Endothelial cell of umbilical vein (primary cell): ENCODE results near the gene SLC39A11. TPM values are rescaled to one million over a fixed set of nuclear protein-coding genes. Genes with fewer than 3 reads are reported as not detected.

Experiments
- BruUV-seq: library from RNA; stranded (reverse); fragments of 400-500 nt; replicated peaks from 2 replicates; lab custom pipeline; 2021; lab: Mats Ljungman, UMichigan
- CTCF ChIA-PET: fragments of 300-600, 350-600 bp; sonication (Branson Sonifier 250); formaldehyde crosslinking; loops from one replicate; lab custom pipeline; 2021; ENCODE audit warnings: antibody characterized with exemption, inconsistent platforms; lab: Charles Lee
- POLR2A ChIA-PET: fragments of 300-600, 350-600 bp; sonication (Branson Sonifier 250); formaldehyde crosslinking; loops from one replicate; lab custom pipeline; 2021; ENCODE audit warnings: antibody characterized with exemption, inconsistent platforms; lab: Charles Lee
- DNase-seq: peaks from one replicate; pipeline ENCODE4 v3.0.0-alpha.2; 2011; ENCODE audit warnings: low read depth, low spot score
- FAIRE-seq: peaks from 2 replicates; lab custom pipeline; 2011; peaks lifted over from hg19 to GRCh38; lab: Jason Lieb, UNC
- H2AFZ ChIP-seq: 2 replicates; pipeline ENCODE4 v1.6.0; 2012; ENCODE audit warnings: low read depth, low read length, control low read depth, inconsistent platforms
- H3K27ac ChIP-seq: 2 replicates; pipeline ENCODE4 v1.5.1; 2011; ENCODE audit warnings: low read depth, mild to moderate bottlenecking, control low read depth, low read length, moderate library complexity; ENCODE audit not compliant: insufficient read depth
- H3K27me3 ChIP-seq, 2 experiments: 2 replicates each; pipeline versions ENCODE4 v1.6.0 to v1.6.1; 2011; ENCODE audit warnings: low read length in 2 of 2, mixed read lengths in 1 of 2; ENCODE audit not compliant: control insufficient read depth in 2 of 2, insufficient read depth in 2 of 2
- H3K36me3 ChIP-seq, 2 experiments: 2 replicates in 1 of 2; 3 replicates in 1 of 2; pipeline ENCODE4 v1.5.1; 2011; ENCODE audit warnings: low read length in 2 of 2, mild to moderate bottlenecking in 1 of 2, moderate library complexity in 1 of 2; ENCODE audit not compliant: control insufficient read depth in 2 of 2, insufficient read depth in 2 of 2; ENCODE audit errors: extremely low read depth in 1 of 2
- H3K4me1 ChIP-seq: 3 replicates; pipeline ENCODE4 v1.5.1; 2011; ENCODE audit warnings: mild to moderate bottlenecking, low read length; ENCODE audit not compliant: control insufficient read depth, insufficient read depth; ENCODE audit errors: extremely low read depth
- H3K4me2 ChIP-seq: 2 replicates; pipeline ENCODE4 v1.6.1; 2011; ENCODE audit warnings: low read length, control low read depth, mixed read lengths; ENCODE audit not compliant: insufficient read depth
- H3K4me3 ChIP-seq, 3 experiments: fragments of 200-600 bp in 1 of 3; sonication (generic), shearing (Covaris generic) in 1 of 3; replicated peaks in 1 of 3; 2 replicates each; pipeline ENCODE4 v1.5.1; 2011 to 2016; ENCODE audit warnings: control low read depth in 3 of 3, low read length in 3 of 3, mild to moderate bottlenecking in 2 of 3, inconsistent platforms in 1 of 3, low read depth in 1 of 3, moderate library complexity in 1 of 3; ENCODE audit not compliant: insufficient read depth in 1 of 3
- H3K79me2 ChIP-seq: 2 replicates; pipeline ENCODE4 v1.6.0; 2012; ENCODE audit warnings: low read length, inconsistent platforms; ENCODE audit not compliant: control insufficient read depth, insufficient read depth
- H3K9ac ChIP-seq: replicated peaks from 2 replicates; pipeline ENCODE3; 2011; ENCODE audit warnings: low read length, control low read depth; ENCODE audit not compliant: insufficient read depth; ENCODE audit errors: extremely low read depth
- H3K9me1 ChIP-seq: replicated peaks from 3 replicates; pipeline ENCODE4 v1.6.0; 2011; ENCODE audit warnings: mild to moderate bottlenecking, low read length; ENCODE audit not compliant: control insufficient read depth, insufficient read depth; ENCODE audit errors: extremely low read depth
- H3K9me3 ChIP-seq: replicated peaks from 2 replicates; pipeline ENCODE4 v1.5.1; 2012; ENCODE audit warnings: low read length, inconsistent platforms; ENCODE audit not compliant: control insufficient read depth, insufficient read depth
- H4K20me1 ChIP-seq: replicated peaks from 2 replicates; pipeline ENCODE3; 2011; ENCODE audit warnings: mild to moderate bottlenecking, low read length; ENCODE audit not compliant: control insufficient read depth, insufficient read depth; ENCODE audit errors: extremely low read depth
- CTCF ChIP-seq, 2 donors: IDR thresholded peaks; 1 replicate in 1 of 2; 2 replicates in 1 of 2; pipeline ENCODE4 v1.5.1; 2011; ENCODE audit warnings: low read length in 2 of 2, mild to moderate bottlenecking in 2 of 2, moderate library complexity in 2 of 2, control low read depth in 1 of 2, inconsistent platforms in 1 of 2, low read depth in 1 of 2; ENCODE audit not compliant: insufficient read depth in 1 of 2; ENCODE audit errors: extremely low read depth in 1 of 2
- EZH2 ChIP-seq: IDR thresholded peaks from 2 replicates; pipeline ENCODE4 v1.6.1; 2012; ENCODE audit warnings: borderline replicate concordance, low read depth, mild to moderate bottlenecking, moderate library complexity, low read length, inconsistent platforms; ENCODE audit not compliant: severe bottlenecking
- FOS ChIP-seq: IDR thresholded peaks from 2 replicates; pipeline ENCODE4 v1.6.1; 2011; ENCODE audit warnings: mild to moderate bottlenecking, low read length, moderate library complexity, borderline replicate concordance; ENCODE audit not compliant: insufficient read depth
- GATA2 ChIP-seq: IDR thresholded peaks from 2 replicates; pipeline ENCODE4 v1.7.0; 2011; ENCODE audit warnings: low read depth, mild to moderate bottlenecking, moderate library complexity, mixed read lengths, low read length; ENCODE audit not compliant: insufficient read length, insufficient read depth
- JUN ChIP-seq: IDR thresholded peaks from 2 replicates; pipeline ENCODE4 v1.6.1; 2011; ENCODE audit warnings: borderline replicate concordance, low read depth; ENCODE audit not compliant: insufficient read length, insufficient read depth
- MAX ChIP-seq: IDR thresholded peaks from 2 replicates; pipeline ENCODE4 v1.6.1; 2011; ENCODE audit not compliant: insufficient read depth, insufficient read length
- MYC ChIP-seq: IDR thresholded peaks from one replicate; pipeline ENCODE4 v1.6.1; 2011; ENCODE audit warnings: mild to moderate bottlenecking, low read depth, low read length
- POLR2A ChIP-seq: IDR thresholded peaks from 2 replicates; pipeline ENCODE4 v1.6.1; 2012; ENCODE audit warnings: low read depth, mild to moderate bottlenecking, control low read depth, low read length
- POLR2AphosphoS5 ChIP-seq: IDR thresholded peaks from 2 replicates; pipeline ENCODE4 v1.6.1; 2012; ENCODE audit warnings: low read depth, mild to moderate bottlenecking, control low read depth, low read length, moderate library complexity; ENCODE audit not compliant: insufficient read depth
- dilution Hi-C: fragments of 300-500 bp; cut with MboI; formaldehyde crosslinking; loops from one replicate; pipeline ENCODE4 v1.15.0; 2019; ENCODE audit warnings: low sequenced_read_pairs; ENCODE audit not compliant: extremely low pct_ligation_motif_present
- intact Hi-C: fragments of 100-400 bp; cut with micrococcal nuclease; formaldehyde crosslinking; loops from one replicate; pipeline ENCODE4 v1.10.0; 2022
- polyA plus RNA-seq, 4 experiments: library from polyadenylated mRNA; depleted of rRNA in 3 of 4; stranded (reverse) in 3 of 4; unstranded in 1 of 4; fragments of >200 nt; gene quantifications; 2 replicates each; pipeline versions ENCODE4 v1.2.1 to v1.2.3, GENCODE V29; 2011 to 2012; ENCODE audit warnings: missing spikeins in 1 of 4
- total RNA-seq: library from RNA; stranded (reverse); gene quantifications from 2 replicates; pipeline ENCODE4 v1.2.3, GENCODE V29; 2021

Gene SLC39A11
- total and polyA plus RNA-seq, 2 donors (not counting 3 experiments of a cell fraction or from before 2014, with no cell fraction given), result 8.1 to 11.9 TPM

DNA sequence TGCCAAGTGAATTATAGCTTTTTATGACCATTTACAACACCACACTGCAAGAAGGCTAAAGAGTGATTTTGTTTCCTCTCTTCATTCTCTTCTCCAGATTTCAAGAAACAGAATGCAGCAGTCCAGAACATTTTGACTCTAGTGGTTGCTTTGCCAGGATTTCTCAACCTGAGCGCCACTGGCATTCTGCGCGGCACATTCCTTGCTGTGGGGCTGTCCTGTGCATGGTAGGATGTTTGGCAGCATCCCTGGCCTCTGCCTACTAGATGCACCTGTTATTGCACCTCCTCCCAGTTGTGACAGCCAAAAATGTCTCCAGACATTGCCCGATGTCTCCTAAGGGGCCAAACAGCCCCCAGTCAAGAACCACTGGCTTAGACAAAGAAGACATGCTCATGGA, 25.7 kb upstream of the SLC39A11 start:
- H3K27ac ChIP-seq, result no peak overlapping the region
- no peaks in the 10 kb centered on the region for H3K9me3 ChIP-seq
- H3K4me2 ChIP-seq, result no peak overlapping the region
- H3K9ac ChIP-seq, result no peak overlapping the region
- no peaks in the 10 kb centered on the region for H3K4me1 ChIP-seq
- H3K9me1 ChIP-seq, result no peaks in the 10 kb centered on the region
- DNase-seq (no peak), FAIRE-seq (no peak)
- H3K79me2 ChIP-seq, result no peaks in the 10 kb centered on the region
- ChIA-PET CTCF (no interaction called here), POLR2A (no interaction called here)
- no TSS peak for BruUV-seq
- dilution Hi-C loops (no loop called here), intact Hi-C loops (no loop called here)
- H2AFZ ChIP-seq, result no peak overlapping the region
- TF ChIP-seq POLR2AphosphoS5, result no peak
- H3K4me3 ChIP-seq, result no peak overlapping the region
- H4K20me1 ChIP-seq, result no peaks in the 10 kb centered on the region
- H3K36me3 ChIP-seq, result no peaks in the 10 kb centered on the region
- H3K27me3 ChIP-seq, result no peaks in the 10 kb centered on the region

- no peak overlapping the region for H3K4me2 ChIP-seq
- BruUV-seq, result no TSS peak
- H3K4me1 ChIP-seq, result no peaks in the 10 kb centered on the region
- intact Hi-C loops (no loop called here), dilution Hi-C loops (no loop called here)
- no peak overlapping the region for H3K9ac ChIP-seq
- CTCF ChIA-PET, result interaction anchor here (1.2 kb wide), 1 partner anchor 137 kb away, joined by 4 read pairs; no protein-coding TSS in a partner anchor
- H3K36me3 ChIP-seq, result no peaks in the 10 kb centered on the region
- no peaks in the 10 kb centered on the region for H3K27me3 ChIP-seq
- POLR2A ChIA-PET, result no interaction called here
- no peak overlapping the region for H3K4me3 ChIP-seq
- no peaks in the 10 kb centered on the region for H3K79me2 ChIP-seq
- H4K20me1 ChIP-seq, result no peaks in the 10 kb centered on the region
- H3K9me1 ChIP-seq, result no peaks in the 10 kb centered on the region
- no peak for FAIRE-seq
- TF ChIP-seq EZH2 (no peak), MYC (no peak), FOS (no peak), CTCF (IDR thresholded peaks at IDR 0.05; ENCODE audit: extremely low read depth in 1 of 2, insufficient read depth in 1 of 2, low read depth in 1 of 2, low read length in 2 of 2) (no peak), GATA2 (no peak), POLR2AphosphoS5 (no peak), JUN (no peak), POLR2A (no peak), MAX (no peak)
- no peak overlapping the region for H2AFZ ChIP-seq
- DNase-seq, result no peak
- H3K27ac ChIP-seq, result no peak overlapping the region
- H3K9me3 ChIP-seq, result no peaks in the 10 kb centered on the region
Observed at GRCh38 chr17:73112246-73112645, 19.8 kb upstream of the SLC39A11 start.
